Measurements from ENCODE around the gene NTRK1. TPM values are rescaled to one million over a fixed set of nuclear protein-coding genes. Genes with fewer than 3 reads are reported as not detected.

The NTRK1 gene
- total and polyA plus RNA-seq, 2 of the 4 experiments (the other 2 are of a cell fraction): not detected

GRCh38 chr1:156912861-156913808 lies 52.5 kb downstream of the NTRK1 start (continued):
- TF ChIP-seq FOS (IDR thresholded peaks at IDR 0.05; ENCODE audit: low read depth, low read length): no peak

- no peak overlapping the region for H4K5ac ChIP-seq (ENCODE audit: low read depth, low read length)
- H3K56ac ChIP-seq (ENCODE audit: extremely low read depth, insufficient read depth, low read length): no peak overlapping the region
- intact Hi-C loops (cut with micrococcal nuclease): no loop called here
- no peak overlapping the region for H3K18ac ChIP-seq (ENCODE audit: low read depth, low read length)
- peak overlapping the region; percentile 81 for H2AK9ac ChIP-seq (replicated peaks; ENCODE audit: low read depth, low read length, poor library complexity)
- dilution Hi-C loops (cut with HindIII; ENCODE audit: low sequenced_read_pairs, unreplicated experiment): no loop called here
- no peak overlapping the region for H2BK15ac ChIP-seq (ENCODE audit: low read depth, low read length)
- no peaks in the 10 kb centered on the region for H3K27me3 ChIP-seq (ENCODE audit: control insufficient read depth, insufficient read depth, low read length)
- BruUV-seq (replicated peaks): no TSS peak
- H2AFZ ChIP-seq (replicated peaks; ENCODE audit: low read length, poor library complexity): no peak overlapping the region
- peaks cover 22% of the 10 kb centered on the region for H3K36me3 ChIP-seq (ENCODE audit: control insufficient read depth, insufficient read depth, low read length)
- H3K9me3 ChIP-seq (ENCODE audit: control insufficient read depth, insufficient read depth, low read length): no peaks in the 10 kb centered on the region
- no peak overlapping the region for H2BK5ac ChIP-seq (ENCODE audit: low read depth, low read length, poor library complexity, severe bottlenecking)
- H3K9me1 ChIP-seq (ENCODE audit: insufficient read depth, low read length): peaks cover 6% of the 10 kb centered on the region
- DNase-seq (no peak), ATAC-seq (ENCODE audit: low read depth) (no peak)
- no peak overlapping the region for H3K4ac ChIP-seq (ENCODE audit: low read depth, low read length)
- peaks cover 3% of the 10 kb centered on the region for H4K20me1 ChIP-seq (ENCODE audit: insufficient read depth, low read length)
- no peak overlapping the region for H4K91ac ChIP-seq (ENCODE audit: insufficient read depth, low read depth, low read length)
- no peak overlapping the region for H3K9ac ChIP-seq (ENCODE audit: low read depth, low read length)
- peaks cover 0 to 14% of the 10 kb centered on the region in 2 experiments; a peak in 1 of 4 replicates for H3K79me1 ChIP-seq (ENCODE audit: low read depth in 1 of 2, low read length in 2 of 2)
- no peak overlapping the region for H2BK20ac ChIP-seq (ENCODE audit: low read depth, low read length)
- H2BK120ac ChIP-seq (ENCODE audit: low read depth, low read length): no peak overlapping the region
- H3K14ac ChIP-seq (replicated peaks; ENCODE audit: low read depth, low read length): 0 out of 2 replicates have a peak overlapping the region, but pooled peaks have one; percentile 28
- ChIA-PET CTCF (interaction anchor here (0.8 kb wide), 1 partner anchor 14 kb away, joined by 4 read pairs; no protein-coding TSS in a partner anchor), POLR2A (ENCODE audit: unreplicated experiment) (no interaction called here)
- in situ Hi-C loops (cut with MboI; ENCODE audit: low sequenced_read_pairs): no loop called here
- H3K23ac ChIP-seq (ENCODE audit: low read depth, low read length): no peak overlapping the region
- peak overlapping the region; percentile 51; the same call in 1 of the 2 replicates for H2AK5ac ChIP-seq (ENCODE audit: low read depth, low read length)
- no peak overlapping the region for H3K4me3 ChIP-seq (ENCODE audit: insufficient read depth, low read depth, low read length)
- H3K4me2 ChIP-seq (ENCODE audit: low read depth, low read length): no peak overlapping the region
- H3K27ac ChIP-seq (ENCODE audit: insufficient read depth, low read length): no peak overlapping the region
- TF ChIP-seq NFE2L2 (IDR thresholded peaks at IDR 0.05; ENCODE audit: low read depth, low read length) (no peak), ELK1 (IDR thresholded peaks at IDR 0.05; ENCODE audit: borderline replicate concordance, low read depth, low read length) (no peak), RCOR1 (IDR thresholded peaks at IDR 0.05; ENCODE audit: insufficient replicate concordance, low read length) (no peak), CHD1 (IDR thresholded peaks at IDR 0.05; ENCODE audit: low read depth, low read length) (no peak), USF2 (IDR thresholded peaks at IDR 0.05; ENCODE audit: low read depth, low read length) (no peak), RAD21 (IDR thresholded peaks at IDR 0.05; ENCODE audit: low read length) (no peak), CEBPB (IDR thresholded peaks at IDR 0.05; ENCODE audit: low read depth, low read length) (no peak), BHLHE40 (IDR thresholded peaks at IDR 0.05; ENCODE audit: low read depth, low read length) (no peak), FOS (IDR thresholded peaks at IDR 0.05; ENCODE audit: low read depth, low read length) (no peak)
- peaks cover 8% of the 10 kb centered on the region for H3K4me1 ChIP-seq (ENCODE audit: control insufficient read depth, insufficient read depth, low read length)
- H4K8ac ChIP-seq (ENCODE audit: low read depth in 2 of 2, low read length in 2 of 2): no peak overlapping the region
- 74% methylated on average over 3 of the region's 13 CpGs; no CpG with 5 or more reads in 1 of the 2 experiments for WGBS, 2 experiments (ENCODE audit: extremely low coverage in 2 of 2, insufficient read length in 1 of 2)
Observed at GRCh38 chr1:156913809-156914387, 53.2 kb downstream of the NTRK1 start.
